ENCODE results near the gene LRP6. TPM values are rescaled to one million over a fixed set of nuclear protein-coding genes. Genes with fewer than 3 reads are reported as not detected.

LRP6 gene
- total RNA-seq, 2 donors from 2014 or later = 26.2 to 37.9 TPM

DNA sequence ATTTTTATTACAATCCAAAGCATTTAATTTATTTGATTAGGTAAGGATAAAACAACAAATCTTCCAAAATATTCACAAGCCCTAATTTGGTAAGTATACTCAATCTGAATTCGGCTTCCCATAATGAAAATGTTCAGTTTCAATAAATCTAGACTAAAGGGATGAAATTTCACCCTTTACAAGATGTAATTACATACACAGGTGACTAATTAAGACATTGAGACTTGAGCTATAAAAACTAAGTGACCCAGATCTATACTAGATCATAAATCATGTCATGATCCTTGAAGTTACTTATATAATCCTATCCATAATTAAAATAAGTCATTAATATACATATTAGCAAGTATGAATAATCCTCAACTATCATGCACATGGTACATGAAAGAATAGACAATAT, 36.6 kb downstream of the LRP6 start:
- H3K27ac ChIP-seq = no peak overlapping the region
- no peaks in the 10 kb centered on the region for H3K36me3 ChIP-seq
- H3K4me1 ChIP-seq = no peaks in the 10 kb centered on the region
- no peaks in the 10 kb centered on the region for H3K27me3 ChIP-seq
- DNase-seq = no peak
- TF ChIP-seq, protein P1, sequence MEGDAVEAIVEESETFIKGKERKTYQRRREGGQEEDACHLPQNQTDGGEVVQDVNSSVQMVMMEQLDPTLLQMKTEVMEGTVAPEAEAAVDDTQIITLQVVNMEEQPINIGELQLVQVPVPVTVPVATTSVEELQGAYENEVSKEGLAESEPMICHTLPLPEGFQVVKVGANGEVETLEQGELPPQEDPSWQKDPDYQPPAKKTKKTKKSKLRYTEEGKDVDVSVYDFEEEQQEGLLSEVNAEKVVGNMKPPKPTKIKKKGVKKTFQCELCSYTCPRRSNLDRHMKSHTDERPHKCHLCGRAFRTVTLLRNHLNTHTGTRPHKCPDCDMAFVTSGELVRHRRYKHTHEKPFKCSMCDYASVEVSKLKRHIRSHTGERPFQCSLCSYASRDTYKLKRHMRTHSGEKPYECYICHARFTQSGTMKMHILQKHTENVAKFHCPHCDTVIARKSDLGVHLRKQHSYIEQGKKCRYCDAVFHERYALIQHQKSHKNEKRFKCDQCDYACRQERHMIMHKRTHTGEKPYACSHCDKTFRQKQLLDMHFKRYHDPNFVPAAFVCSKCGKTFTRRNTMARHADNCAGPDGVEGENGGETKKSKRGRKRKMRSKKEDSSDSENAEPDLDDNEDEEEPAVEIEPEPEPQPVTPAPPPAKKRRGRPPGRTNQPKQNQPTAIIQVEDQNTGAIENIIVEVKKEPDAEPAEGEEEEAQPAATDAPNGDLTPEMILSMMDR (IDR thresholded peaks at IDR 0.05) = no peak
- no peak overlapping the region for H3K9ac ChIP-seq (ENCODE audit: low read depth in 2 of 2, low read length in 2 of 2)
- no peaks in the 10 kb centered on the region for H3K9me3 ChIP-seq
- no peak overlapping the region for H3K4me3 ChIP-seq
- intact Hi-C loops (cut with DNase I) = no loop called here

DNA sequence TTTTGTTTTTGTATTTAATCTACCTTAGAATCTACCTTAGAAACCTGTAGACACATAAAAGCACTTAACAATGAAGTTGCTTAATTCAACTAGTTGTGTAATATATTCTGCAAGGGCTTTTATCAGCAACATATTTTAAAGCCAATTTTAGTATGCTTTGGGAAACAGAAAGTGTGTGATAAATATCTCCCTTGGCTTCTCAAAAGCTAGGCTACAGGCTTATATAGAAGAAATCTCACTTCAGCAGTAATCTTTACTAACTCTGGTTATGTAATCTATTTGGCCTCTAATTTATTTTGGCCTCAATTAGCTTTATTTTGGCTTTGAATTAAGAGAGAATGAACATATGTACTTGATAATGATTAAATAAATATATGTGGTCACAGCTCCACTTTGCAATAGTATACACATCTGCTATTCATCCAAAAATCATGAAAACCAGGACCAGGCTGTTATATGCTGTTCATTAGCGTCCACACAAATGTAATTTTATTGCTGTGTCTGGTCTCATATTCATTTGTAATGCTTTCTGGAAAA, 37.2 kb downstream of the LRP6 start:
- TF ChIP-seq, protein P1 (IDR thresholded peaks at IDR 0.05) = no peak
- intact Hi-C loops (cut with DNase I) = no loop called here
- Histone ChIP-seq H3K36me3 (no peaks in the 10 kb centered on the region), H3K4me3 (no peak overlapping the region), H3K27ac (no peak overlapping the region), H3K9ac (ENCODE audit: low read depth in 2 of 2, low read length in 2 of 2) (no peak overlapping the region), H3K27me3 (no peaks in the 10 kb centered on the region), H3K9me3 (no peaks in the 10 kb centered on the region), H3K4me1 (no peaks in the 10 kb centered on the region)
- no peak for DNase-seq

DNA sequence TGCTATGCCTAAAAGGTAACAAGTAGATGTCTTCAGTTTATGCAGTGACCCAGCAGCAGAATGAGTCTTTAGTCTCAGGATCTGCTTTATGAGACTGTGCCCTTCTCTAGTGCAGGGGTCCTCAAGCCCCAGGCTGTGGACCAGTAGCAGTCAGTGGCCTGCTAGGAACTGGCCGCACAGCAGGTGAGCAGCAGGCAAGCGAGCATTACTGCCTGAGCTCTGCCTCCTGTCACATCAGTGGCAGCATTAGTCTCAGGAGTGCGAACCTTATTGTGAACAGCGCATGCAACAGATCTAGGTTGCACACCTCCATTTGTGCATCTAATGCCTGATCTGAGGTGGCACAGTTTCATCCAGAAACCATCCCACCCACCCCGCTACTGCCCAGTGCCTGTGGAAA, 38.4 kb downstream of the LRP6 start:
- Histone ChIP-seq H3K27me3 (no peaks in the 10 kb centered on the region), H3K4me1 (no peaks in the 10 kb centered on the region), H3K27ac (no peak overlapping the region), H3K36me3 (no peaks in the 10 kb centered on the region), H3K9ac (ENCODE audit: low read depth in 2 of 2, low read length in 2 of 2) (no peak overlapping the region), H3K4me3 (no peak overlapping the region), H3K9me3 (no peaks in the 10 kb centered on the region)
- intact Hi-C loops (cut with DNase I) = no loop called here
- DNase-seq = no peak
- TF ChIP-seq, protein P1 (IDR thresholded peaks at IDR 0.05) = no peak

DNA sequence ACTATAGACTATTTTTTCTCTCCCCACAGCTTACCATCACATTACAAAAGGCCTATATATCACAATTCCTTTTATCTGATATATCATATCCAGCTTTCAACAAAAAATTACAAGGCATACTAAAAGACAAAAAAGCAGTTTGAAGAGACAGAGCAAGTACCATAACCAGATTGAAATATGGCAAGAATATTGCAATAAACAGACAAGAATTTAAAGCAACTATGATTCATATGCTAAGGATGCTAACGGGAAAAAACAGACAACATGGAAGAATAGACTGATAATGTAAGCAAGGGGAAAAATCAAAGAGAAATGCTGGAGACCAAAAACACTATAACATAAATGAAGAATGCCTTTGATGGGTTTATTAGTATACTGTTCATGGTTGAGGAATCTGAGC, 40.7 kb downstream of the LRP6 start:
- Histone ChIP-seq H3K4me3 (no peak overlapping the region), H3K9ac (ENCODE audit: low read depth in 2 of 2, low read length in 2 of 2) (no peak overlapping the region), H3K36me3 (no peaks in the 10 kb centered on the region), H3K27me3 (no peaks in the 10 kb centered on the region), H3K9me3 (no peaks in the 10 kb centered on the region), H3K27ac (no peak overlapping the region), H3K4me1 (no peaks in the 10 kb centered on the region)
- TF ChIP-seq, protein P1 (IDR thresholded peaks at IDR 0.05) = no peak
- intact Hi-C loops (cut with DNase I) = no loop called here
- DNase-seq = no peak

DNA sequence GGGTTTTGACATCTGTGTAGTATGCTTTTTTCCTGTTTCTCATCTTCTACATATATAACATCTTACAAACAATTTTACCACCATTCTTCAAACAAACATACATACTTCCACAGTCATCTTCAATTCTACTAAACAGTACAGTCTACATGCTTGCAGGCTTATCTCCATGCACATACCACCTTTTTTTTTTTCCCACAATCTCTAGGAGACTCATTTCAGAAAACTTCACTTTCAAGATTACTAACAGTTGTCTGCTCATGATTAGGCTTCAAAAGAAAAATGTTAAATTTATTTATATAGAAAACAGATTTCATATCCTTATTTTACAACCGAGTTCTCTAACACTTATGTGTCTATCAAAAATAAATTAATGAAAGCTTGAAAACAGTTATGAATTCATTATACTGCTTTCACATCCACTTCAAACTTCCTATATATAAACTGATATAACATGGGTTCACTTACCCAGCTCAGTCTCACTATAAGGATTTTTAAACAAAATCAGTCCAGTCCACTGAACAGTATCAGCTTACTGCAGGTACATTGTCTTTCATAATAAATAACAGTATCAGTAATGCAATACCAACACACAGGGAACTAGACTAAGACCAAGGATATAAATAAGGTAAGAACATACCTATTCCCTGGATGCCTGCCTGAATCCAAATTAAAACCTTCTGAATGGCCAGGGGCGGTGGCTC, 42.5 kb downstream of the LRP6 start:
- no peak for DNase-seq
- H3K4me1 ChIP-seq = no peaks in the 10 kb centered on the region
- no peak overlapping the region for H3K4me3 ChIP-seq
- no peaks in the 10 kb centered on the region for H3K36me3 ChIP-seq
- TF ChIP-seq, protein P1 (IDR thresholded peaks at IDR 0.05) = no peak
- no peaks in the 10 kb centered on the region for H3K9me3 ChIP-seq
- H3K9ac ChIP-seq (ENCODE audit: low read depth in 2 of 2, low read length in 2 of 2) = no peak overlapping the region
- H3K27ac ChIP-seq = no peak overlapping the region
- H3K27me3 ChIP-seq = no peaks in the 10 kb centered on the region
- intact Hi-C loops (cut with DNase I) = no loop called here

Data from colonic mucosa (tissue), 4 donors.